Measurements from ENCODE around the gene IWS1.
"Not testable (repeated sequence)": the region's sequence is repeated elsewhere in the genome, so short reads cannot be mapped to it uniquely, and the experiment has no call there.

IWS1 gene

DNA sequence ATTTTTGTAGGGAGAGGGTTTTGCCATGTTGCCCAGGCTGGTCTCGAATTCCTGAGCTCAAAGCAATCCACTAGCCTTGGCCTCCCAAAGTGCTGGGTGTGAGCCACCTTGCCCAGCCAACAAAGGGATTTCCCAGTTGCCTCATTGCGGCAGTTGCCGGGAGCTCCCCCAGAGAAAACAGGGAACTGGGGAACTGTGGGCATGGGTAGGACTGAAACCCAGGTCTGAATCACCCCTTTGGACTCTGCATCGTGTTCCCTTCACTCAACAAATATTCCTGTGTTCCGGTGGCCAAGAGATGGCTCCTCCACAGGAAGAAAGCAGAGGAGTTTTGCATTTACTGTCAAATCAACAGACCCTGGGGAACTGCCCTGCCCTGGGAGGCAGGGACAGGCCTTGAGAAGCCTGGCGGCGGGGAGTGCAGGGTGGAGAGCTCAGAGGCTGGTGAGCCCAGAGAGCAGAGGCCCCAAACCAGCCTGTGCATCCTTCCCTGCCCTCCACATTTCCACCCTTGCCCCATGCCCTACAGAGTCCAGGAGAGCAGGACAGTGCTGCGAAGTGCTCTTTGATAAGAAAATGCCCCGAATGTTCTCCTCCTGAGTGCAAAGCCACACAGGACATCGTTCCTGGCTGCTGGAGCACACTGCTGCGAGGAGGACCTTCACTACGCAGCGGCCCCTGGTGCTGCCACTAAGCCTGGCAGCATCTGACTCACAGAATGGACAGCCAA is 34.1 kb upstream of the IWS1 start:
- no peak for DNase-seq

DNA sequence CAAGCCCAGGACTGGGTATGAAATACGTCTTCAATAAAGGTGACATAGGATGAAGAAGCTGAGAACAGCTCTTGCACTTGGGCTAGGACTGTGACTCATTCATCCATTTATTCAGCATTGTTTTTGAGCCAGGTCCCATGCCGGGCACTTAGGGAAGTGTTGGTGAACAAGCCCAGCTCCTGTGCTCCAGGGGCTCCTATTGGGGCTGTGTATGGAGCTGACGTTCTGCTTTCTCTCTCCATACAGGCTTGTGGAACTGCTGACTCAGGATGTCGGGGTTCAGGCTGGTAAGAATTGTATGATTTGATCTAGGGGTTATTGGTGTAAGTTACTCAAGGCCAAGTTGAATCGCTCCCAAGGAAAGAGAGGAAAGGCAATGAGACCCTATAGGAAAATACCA is 33.2 kb upstream of the IWS1 start:
- DNase-seq, result no peak

DNA sequence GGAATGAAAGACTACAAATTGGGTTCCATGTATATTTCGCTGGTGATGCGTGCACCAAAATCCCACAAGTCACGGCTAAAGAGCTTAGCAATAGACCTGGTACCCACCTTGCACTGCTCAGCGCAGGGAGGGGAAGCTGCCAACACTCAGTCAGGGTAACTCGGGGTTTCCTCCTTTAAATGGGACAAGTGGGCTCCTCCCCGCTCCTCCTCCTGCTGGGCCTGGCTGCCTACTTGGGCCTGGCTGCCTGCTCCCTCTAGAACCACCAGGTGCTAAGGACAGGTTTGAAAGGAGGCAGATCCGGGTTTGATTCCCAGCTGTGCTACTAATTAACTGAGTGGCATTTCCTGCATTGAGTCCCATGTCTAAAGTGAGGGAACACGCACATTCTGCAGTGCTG is 32.6 kb upstream of the IWS1 start:
- DNase-seq, result no peak

DNA sequence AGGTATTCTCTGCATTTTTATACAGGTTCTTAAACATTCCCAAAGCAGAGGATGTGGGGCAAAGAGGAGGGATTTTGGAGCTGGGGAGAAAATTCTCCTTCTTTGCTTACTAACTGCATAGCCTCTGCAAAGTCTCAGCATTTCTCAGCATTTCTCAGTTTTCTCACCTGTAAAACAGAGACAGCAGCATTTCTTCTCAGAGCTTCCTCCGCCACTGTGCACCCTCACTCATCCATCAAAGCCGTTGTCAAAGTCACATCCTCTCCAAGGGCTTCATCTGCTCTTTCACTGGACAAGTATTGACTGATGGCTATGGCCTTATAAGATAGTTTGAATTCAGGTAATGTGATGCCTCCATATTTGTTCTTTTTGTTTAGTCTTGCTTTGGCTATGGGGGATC is 26.6 kb upstream of the IWS1 start:
- DNase-seq, result no peak

DNA sequence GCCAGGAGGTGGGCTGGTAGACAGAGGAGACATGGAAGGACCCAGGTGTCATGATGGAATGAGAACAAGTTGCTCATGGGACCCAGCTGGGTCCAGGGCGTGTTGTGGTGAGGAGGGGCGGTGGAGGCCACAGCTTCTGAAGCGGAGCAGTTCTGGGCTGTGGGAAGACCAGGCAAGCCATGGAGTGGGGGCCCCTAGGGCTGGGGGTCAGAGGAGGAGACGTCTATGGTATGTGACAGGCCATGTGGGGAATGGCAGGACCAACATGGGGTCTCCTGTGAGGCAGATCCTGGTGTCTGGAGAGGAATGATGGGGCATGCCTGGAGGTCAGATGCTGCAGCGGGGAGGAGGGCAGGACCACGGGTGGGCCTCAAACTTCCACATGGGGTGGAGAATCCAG is 26.0 kb upstream of the IWS1 start:
- DNase-seq, result no peak

DNA sequence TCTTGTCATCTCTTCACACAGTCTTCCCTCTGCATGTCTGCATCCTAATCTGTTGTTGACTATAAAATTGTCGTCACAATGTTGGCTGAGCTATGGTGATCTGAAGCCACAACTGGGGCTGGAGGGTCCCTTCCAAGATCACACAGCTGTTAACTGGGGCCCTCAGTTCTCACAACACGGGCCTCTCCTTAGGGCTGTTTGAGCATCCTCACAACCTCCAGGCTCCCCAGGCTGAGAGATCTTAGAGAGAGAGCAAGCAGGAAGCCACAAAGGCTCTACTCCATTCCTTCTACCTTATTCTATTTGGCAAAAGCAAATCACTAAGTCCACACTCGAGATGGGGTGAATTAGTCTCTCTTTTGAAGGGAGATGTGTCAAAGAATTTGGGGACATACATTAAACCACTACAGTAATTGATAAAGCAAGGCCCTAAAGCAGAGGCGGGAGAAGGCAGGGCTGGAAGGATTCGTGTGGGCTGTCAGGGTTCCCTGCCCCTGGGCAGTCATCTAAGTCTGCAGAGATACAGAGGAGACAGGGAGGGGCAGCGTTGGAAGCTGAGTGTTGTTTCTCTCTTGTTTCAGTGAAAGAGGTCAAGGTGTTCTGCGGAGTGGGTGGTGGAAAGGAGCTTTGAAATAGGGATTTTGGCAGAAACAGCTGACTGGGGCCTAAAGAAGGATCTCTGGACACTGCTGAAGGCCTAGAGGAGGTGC is 25.1 kb upstream of the IWS1 start:
- DNase-seq, result no peak

DNA sequence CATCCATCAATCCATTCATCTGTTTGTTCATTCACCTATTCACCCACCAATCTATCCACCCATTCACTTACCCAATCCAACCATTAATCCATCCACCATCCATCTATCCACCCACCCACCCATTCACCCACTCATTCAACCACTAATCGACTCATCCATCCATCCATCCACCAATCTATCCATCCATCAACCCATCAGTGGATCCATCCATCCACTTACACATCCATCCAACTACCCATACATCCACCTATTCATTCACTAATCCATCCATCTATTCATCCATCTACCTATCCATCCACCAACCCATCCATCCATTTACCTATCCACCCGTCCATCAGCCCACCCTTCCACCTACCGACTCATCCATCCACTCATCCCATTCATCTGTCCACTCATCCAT is 20.5 kb upstream of the IWS1 start:
- DNase-seq, result no peak

DNA sequence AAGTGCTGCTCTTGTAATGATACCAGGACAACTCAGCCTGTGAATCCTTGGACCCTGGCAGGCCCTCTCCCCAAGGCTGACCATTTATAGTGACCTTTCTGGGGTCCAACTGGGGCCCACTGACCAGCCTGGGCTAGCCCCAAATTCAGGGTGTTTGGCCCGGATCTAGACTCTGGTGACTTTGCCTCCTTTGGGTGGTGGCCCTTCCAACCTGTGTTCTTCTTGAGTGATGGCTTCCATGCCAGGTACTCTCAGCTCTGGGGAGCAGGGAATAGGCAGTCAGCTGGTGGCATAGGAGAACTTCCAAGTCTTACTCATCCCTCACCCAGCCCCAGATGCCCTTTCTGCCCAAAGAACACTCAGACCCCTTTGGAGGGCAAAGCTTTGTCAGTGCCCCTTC is 19.5 kb upstream of the IWS1 start:
- DNase-seq, result no peak

DNA sequence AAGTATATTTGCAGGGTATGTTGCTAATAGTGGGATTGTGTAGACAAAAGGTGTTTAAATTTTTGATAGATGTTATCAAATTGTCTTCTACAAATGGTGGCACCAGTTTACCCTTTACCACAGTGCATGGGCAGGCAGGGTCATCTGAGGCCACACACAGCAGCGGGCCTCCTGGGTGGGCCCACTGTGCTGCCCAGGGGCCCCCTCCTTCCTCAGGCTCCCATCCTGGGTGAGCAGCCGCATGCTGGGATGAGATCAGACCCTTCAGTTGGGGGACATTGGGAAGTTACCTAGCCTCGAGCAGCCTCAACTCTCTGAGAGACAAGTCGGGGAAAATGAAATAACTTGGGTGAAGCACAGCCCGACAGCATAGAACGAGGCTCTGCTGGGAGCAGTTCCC is 18.9 kb upstream of the IWS1 start:
- DNase-seq, result no peak

DNA sequence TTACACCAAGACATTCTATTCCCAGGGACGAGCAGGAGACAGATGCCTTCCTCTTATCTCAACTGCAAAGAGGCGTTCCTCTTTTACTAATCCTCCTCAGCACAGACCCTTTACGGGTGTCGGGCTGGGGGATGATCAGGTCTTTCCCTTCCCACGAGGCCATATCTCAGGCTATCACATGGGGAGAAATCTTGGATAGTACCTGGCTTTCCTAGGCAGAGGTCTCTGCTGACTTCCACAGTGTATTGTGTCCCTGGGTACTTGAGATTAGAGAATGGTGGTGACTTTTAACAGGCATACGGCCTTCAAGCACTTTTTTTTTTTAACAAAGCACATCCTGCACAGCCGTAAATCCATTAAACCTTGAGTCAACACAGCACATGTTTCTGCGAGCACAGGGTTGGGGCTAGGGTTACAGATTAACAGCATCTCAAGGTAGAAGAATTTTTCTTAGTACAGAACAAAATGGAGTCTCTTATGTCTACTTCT is 16.8 kb upstream of the IWS1 start:
- not testable (repeated sequence) for DNase-seq

DNA sequence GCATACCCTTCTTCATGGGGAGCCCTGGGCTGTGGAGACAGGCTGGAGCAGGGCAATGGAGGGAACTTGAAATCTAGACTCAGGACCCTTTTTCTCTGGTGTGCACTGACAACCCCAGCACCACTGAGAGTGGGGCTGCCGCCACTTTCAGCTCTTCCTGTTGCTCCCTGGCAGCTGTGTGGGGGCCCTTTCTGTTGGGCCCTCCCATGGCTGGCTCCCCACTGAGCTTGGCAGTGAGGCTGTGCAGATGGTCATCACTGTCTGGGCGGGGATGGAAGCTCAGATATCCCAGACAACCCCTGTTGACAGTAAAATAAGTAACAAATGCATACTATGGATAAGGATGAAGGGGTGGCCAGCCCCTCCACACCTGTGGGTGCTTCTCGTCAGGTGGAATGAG is 15.9 kb upstream of the IWS1 start:
- no peak for DNase-seq

DNA sequence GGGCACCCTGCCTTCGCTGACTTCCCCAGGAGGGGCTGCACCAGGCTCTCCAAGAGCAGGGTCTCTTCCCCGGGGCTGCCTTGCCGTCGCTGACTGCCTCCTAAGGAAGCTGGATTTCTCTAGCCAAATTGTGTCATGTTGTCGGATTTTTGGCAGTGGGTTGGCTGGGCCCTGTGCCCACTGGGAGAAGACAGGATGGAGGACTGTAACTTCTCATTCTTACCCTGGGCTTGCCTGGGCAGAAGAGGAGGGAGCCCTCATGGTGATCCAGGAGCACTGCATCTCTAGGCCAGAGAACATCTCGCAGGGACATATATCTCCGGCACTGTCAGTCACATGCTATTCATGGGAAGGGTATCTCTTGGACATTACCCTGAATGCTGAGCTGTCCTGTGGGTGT is 15.5 kb upstream of the IWS1 start:
- DNase-seq, result no peak

DNA sequence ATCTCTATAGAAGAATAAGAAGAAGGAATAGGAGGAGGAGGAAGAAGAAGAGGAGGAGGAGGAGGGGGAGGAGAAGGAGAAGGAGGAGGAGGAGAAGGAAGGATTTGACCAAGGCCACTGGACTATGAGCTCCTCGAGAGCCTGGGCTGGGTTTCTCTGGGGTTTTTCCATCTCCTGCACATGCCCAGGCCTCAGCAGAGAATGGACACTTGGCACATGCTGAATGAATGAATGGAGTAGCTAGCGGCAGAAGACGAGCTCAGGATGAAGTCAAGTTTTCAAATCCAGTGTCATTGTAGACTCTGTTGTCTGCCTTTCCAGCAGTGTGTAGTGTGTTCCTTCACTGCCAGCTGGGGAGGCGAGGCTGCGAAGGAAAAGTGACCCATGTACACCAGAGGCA is 11.4 kb upstream of the IWS1 start:
- no peak for DNase-seq

DNA sequence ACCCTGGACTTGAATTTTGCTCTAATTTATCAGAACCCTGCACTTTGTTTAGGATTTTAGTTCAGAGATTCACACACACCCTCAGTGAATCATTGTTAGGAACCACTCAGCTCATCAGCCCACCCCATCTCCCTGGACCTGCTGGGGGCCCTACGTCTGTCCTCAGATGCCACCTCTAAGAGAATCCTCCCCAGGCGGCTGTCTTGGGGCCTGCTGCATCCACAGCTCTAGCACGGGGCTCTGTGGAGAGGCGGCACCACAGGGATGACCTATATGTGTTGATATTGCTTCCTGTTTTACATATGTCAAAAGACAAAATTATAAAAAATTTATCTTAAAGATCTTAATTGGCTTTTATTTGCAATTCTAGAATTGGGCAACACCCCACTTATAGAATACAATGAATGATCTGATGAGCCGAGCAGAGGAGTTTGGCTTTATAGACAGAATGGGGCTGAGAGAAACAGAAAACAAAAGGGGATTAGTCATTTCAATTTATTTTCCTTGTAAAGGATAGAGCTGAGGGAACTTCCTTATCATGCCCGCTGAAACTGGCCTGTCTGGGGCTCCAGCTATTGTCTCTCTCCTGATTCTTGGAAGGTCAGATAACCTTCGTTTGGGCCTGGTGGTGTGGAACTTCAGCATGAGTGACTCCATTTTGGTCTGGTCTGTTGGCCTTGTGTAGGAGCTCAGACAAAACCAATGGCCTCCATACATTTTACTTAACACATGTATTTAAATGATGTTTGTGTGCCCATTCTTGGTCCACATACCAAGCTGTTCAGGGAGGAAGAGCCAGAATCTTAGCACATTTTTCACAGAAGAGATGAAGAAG is 10.6 kb upstream of the IWS1 start:
- DNase-seq, result no peak

DNA sequence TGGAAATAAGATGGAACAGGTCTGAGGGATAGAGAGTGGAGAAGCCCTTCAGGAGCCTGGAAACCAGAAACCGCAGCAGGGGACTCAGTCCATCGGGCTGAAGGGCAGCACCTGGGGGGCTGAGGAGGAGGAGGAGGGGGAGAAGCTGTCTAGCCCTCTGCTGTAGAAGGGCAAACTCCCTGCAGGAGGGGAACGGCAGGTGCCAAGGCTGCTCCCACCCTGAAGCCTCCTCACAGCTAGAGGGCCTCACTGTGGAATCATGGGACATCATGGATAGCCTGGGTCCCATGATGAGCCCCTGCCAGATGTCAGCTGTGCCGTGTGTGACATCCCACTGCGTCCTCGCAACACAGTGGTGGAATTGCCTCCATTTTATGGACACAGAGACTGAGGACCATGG is 9.6 kb upstream of the IWS1 start:
- no peak for DNase-seq

DNA sequence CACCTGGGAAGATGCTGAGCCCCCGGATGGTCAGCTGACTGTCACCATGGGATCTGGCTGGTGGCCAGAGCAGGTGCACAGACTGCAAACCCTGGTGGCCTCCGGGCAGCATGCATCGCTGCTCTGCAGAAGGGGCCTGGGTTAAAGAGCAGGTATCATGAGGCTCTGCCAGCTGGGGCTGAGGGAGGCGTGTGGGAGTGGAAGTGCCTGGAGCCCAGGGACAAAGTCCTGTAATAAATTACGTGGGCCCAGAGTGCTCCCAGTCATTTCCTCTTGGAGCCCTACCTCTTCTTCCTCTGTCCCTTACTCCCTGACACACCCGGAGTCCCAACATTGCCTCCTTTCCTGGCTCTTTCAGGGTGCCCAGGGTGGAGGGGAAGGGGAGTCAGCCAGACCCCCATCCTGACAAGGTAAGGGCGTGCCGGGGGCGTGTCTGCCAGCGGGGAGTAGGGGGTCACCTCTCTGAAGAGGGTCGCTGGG is 9.2 kb upstream of the IWS1 start, which contains the start of gene MYO7B:
TSS of gene MYO7B (plus strand) at position 262 of the 480 bp plus-strand sequence. CDS start 24,040 bp downstream, outside the sequence.
- no peak for DNase-seq

DNA sequence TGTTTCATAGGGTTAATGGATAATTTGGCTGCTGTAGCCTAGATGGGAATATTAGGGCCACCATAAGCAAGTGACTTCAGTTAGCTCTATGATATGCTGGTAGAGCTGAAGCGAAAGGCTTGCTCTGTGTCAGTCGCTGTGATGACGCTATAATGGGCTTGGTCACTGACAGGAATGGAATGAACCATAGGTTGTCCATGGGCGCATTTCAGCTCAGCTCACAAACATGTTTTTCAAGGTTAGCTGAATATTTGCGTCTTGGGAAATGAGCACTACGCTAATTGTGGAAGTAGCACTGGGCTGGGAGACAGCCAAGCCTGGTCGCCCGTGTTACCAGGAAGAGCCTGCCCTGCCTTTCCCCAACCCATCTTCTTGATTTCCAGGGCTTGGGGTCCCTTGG is 6.0 kb upstream of the IWS1 start:
- no peak for DNase-seq

DNA sequence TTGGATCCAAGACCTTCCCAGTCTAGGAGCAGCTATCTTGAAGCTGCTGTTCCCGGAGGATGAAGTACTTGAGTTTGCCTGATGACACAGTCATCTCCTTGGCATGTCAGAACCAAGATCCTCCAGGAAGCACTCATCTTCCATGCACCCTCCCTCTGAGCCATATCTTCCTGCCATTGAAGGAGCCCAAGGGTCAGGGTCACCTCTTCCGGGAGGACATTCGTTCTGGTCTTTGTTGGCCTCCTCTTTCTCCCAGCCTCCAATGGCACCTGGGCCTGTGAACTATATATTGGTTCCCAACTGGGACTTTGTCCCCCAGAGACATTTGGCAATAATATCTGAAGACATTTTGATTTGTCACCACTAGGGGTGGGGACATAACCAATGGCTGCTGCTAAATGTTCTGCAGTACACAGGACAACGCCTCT is 4.9 kb upstream of the IWS1 start:
- no peak for DNase-seq

DNA sequence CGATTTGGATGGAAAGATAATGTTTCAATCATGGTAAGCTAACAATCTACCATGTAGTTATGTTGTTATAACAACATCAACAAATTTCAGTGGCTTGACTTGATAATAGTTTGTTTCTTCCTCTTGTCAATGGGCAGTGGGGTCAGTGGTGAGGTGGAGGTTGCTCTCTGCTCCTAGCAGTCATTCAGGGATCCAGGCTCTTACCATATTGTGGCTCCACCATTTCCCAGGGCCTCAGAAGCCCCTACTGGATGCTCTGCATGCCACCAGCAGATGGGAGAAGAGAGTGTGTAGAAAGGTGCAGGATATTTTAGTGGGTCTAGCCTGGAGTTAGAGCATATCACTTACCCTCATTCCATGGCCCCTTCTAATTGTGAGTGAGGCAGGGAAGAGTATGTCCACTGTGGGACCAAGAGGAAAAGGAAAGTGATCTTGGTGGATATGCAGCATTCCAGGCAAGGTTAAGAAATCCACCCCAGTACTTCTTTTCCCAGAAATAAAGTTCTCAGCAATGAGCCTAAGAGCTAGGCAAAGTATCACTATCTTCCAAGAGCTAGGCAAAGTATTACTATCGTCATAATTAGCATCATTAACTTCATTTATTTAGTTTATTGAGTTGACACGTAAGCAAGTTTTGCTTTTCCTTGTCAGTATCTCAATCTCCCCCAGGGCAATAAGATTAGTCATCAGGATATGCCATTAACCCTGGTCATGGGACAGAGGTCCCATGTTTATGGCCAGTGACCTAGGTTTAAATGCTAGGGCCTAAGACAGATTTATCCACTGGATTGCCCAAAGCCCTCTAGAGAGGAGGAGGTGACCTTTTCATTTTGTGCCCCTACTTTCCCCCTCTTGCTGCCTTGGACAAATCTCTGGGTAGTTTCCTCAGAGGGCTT is 4.2 kb upstream of the IWS1 start:
- DNase-seq, result no peak

DNA sequence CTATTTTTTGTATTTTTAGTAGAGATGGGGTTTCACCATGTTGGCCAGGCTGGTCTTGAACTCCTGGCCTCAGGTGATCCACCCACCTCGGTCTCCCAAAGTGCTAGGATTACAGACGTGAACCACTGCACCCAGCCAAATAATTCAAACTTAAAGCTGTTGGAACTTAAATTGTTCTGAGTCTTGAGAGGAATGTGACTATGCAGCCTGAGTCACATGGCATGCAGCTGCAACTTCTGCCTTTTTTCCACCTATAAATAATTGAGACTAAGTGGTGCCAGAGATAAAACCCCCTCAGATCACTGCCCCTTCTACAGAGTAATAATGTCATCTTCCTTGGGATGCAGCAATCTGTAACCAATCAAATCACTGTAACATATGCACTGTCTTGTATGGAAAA is 3.1 kb upstream of the IWS1 start:
- DNase-seq, result not testable (repeated sequence)

DNA sequence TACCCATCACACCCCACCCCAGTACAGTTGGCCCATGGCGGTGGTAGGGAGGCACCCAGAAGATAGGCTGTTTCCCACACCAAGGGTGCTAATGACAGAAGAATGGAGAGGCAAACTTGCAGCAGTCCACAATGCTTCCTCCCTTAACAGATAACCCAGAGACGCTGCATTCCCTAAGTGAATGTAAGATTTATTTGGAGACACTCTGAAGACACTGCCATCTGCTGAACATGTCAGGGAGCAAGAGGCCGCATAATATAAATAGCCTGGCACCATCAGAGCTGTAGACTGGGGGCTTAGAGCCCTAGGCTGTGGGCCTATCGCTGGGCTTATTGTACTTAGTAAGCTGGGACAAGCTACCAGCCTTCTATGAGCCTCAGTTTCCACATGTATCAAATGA is 2.2 kb upstream of the IWS1 start:
- DNase-seq, result no peak
